Measurements from ENCODE around the gene FOCAD.

The FOCAD gene

GRCh38 chr9:21042466-21042865, 358.4 kb downstream of the FOCAD start:
- DNase-seq = no peak
- no peak overlapping the region for H3K4me3 Mint-ChIP-seq
- H3K27me3 Mint-ChIP-seq (ENCODE audit: low read depth, poor library complexity) = peaks cover 3% of the 10 kb centered on the region
- H3K36me3 Mint-ChIP-seq (ENCODE audit: low read depth) = no peaks in the 10 kb centered on the region
- no peak overlapping the region for H3K27ac Mint-ChIP-seq
- no peaks in the 10 kb centered on the region for H3K4me1 Mint-ChIP-seq
- TF ChIP-seq, protein P1, sequence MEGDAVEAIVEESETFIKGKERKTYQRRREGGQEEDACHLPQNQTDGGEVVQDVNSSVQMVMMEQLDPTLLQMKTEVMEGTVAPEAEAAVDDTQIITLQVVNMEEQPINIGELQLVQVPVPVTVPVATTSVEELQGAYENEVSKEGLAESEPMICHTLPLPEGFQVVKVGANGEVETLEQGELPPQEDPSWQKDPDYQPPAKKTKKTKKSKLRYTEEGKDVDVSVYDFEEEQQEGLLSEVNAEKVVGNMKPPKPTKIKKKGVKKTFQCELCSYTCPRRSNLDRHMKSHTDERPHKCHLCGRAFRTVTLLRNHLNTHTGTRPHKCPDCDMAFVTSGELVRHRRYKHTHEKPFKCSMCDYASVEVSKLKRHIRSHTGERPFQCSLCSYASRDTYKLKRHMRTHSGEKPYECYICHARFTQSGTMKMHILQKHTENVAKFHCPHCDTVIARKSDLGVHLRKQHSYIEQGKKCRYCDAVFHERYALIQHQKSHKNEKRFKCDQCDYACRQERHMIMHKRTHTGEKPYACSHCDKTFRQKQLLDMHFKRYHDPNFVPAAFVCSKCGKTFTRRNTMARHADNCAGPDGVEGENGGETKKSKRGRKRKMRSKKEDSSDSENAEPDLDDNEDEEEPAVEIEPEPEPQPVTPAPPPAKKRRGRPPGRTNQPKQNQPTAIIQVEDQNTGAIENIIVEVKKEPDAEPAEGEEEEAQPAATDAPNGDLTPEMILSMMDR (IDR thresholded peaks at IDR 0.05) = no peak
- no peaks in the 10 kb centered on the region for H3K9me3 Mint-ChIP-seq

- TF ChIP-seq, protein P1 (IDR thresholded peaks at IDR 0.05) = no peak
- no peak overlapping the region for H3K27ac Mint-ChIP-seq
- H3K36me3 Mint-ChIP-seq (ENCODE audit: low read depth) = no peaks in the 10 kb centered on the region
- no peaks in the 10 kb centered on the region for H3K4me1 Mint-ChIP-seq
- H3K4me3 Mint-ChIP-seq = no peak overlapping the region
- peaks cover 5% of the 10 kb centered on the region for H3K27me3 Mint-ChIP-seq (ENCODE audit: low read depth, poor library complexity)
- DNase-seq = no peak
- H3K9me3 Mint-ChIP-seq = no peaks in the 10 kb centered on the region
Measured at GRCh38 chr9:21043841-21044240, 359.8 kb downstream of the FOCAD start.

All from nephron progenitor cell (in vitro differentiated cells).